NCI-H748 (cell line): Measurements from ENCODE around the gene FICD.

ENCODE experiments used
- DNase-seq: peaks from one replicate; lab custom pipeline; 2025; ENCODE audit not compliant: unreplicated experiment; lab: John Stamatoyannopoulos, UW

FICD gene

GRCh38 chr12:108565146-108565545 is 50.1 kb downstream of the FICD start:
- no peak for DNase-seq

DNA sequence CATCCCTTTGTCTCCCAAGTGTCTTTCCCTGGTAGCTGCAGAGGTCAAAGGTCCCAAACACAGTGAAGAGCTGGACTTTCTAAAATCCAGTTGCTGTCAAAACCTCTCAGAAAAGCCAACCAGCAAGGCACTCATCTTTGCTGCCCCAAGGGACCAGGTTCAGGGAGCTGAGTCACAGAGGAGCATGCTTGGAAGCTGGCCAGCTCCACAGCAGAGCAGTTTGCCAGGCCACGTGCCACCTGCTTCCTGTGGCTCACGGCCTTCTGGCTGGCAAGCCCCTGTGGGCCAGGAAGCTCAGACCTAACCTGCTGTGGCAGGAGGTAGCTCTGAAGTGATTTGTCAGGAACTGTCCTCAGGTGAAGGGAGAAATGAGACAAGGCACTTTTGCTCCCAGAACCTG is 50.9 kb downstream of the FICD start:
- DNase-seq: no peak

GRCh38 chr12:108566452-108566851 is 51.4 kb downstream of the FICD start:
- DNase-seq: no peak

DNA sequence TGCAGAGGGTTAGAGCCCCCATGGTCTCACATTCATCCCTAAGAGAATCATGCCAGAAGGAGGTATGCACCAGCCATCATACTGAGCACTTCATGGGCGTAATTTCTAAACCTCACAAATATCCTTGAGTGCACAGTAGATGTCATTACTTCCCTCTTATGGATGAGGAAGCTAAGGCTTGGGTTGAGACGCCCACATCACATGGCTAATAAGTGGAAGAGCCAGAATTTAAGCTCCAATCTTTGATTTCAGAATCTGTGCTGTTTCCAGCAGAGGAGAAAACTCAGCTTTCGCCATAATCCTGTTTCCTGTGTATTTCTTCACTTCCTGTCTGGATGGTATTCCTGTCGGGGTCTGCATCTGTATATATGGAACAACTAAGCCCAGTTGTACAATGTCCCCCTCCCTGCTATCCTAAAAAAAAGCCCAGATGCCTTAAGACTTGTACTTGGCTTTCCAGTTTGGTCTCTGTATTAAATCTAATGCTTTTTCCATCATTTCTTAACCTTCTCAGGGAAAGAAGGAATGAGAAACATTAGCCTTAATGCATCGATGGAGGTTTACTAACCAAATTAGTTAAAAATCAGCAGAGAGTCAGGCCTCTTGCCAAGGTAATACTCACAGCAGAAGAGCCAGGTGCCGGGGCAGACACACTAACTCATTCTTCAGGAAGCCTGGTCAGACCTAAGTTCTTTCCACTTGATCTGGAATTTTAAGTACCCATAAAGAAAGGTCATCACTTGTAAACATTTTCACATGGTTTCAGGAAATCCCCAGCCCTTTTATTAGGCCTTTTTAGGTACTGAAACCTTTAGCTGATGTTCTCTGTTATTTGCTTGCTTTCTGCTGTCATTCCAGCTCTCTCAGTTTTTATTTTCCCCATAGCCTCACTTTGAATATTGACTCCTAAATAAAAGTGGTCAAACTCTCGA is 52.6 kb downstream of the FICD start:
- DNase-seq: no peak

DNA sequence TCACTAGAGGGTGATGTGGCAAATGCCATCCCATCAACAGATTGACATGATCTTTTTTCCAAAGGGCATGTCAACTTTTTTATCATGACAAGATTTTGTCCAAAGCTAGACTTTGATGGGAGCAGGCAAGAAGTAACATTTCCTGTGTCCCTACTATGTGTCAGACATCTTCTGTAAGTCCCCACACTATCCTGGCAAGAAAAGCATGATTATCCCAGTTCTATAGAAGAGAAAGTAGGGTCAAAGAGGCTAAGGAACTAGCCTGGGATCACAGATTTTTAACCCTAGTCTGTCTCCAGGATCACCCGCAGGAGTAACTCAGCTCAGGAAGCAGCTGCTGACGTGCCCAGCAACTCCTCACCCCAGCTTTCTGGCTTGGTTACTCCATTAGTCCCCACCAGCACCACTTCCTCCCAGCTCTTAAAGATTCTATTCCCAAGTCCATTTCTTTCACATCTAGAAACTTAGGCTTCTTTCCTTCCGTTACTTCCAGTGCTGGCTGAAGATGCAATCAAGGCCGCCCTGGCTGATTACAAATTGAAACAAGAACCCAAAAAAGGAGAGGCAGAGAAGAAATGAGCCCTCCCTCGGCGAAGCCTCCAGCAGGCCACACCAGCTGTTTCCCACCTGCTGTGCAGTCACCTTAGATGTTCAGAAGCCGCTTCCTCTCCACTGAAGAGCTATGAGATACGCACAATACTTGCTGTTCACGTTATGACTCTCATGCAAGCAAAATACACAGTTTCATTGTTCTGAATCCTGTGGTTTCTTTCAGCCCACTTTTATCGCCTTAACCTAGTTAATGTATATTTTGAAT is 53.5 kb downstream of the FICD start:
- DNase-seq: no peak
